Lower leg skin (tissue), 3 donors: Measurements from ENCODE around the gene DYNLT3.

Experiments
- POLR2A ChIP-seq, 2 donors: fragments of 450-650 bp; IDR thresholded peaks; one replicate each; pipeline ENCODE4 v1.6.1; 2016 to 2017; ENCODE audit warnings: antibody characterized with exemption in 2 of 2, mild to moderate bottlenecking in 1 of 2, moderate library complexity in 1 of 2
- TF ChIP-seq, protein P1 (sequence below), 3 donors: fragments of 450-650 bp; IDR thresholded peaks; one replicate each; pipeline ENCODE4 v1.5.1; 2016; ENCODE audit warnings: antibody characterized with exemption in 3 of 3, mild to moderate bottlenecking in 3 of 3, moderate library complexity in 2 of 3

GRCh38 chrX:37862851-37863250 lies 15.5 kb upstream of the DYNLT3 start:
- TF ChIP-seq POLR2A (IDR thresholded peaks at IDR 0.05) = no peak
- TF ChIP-seq, protein P1, sequence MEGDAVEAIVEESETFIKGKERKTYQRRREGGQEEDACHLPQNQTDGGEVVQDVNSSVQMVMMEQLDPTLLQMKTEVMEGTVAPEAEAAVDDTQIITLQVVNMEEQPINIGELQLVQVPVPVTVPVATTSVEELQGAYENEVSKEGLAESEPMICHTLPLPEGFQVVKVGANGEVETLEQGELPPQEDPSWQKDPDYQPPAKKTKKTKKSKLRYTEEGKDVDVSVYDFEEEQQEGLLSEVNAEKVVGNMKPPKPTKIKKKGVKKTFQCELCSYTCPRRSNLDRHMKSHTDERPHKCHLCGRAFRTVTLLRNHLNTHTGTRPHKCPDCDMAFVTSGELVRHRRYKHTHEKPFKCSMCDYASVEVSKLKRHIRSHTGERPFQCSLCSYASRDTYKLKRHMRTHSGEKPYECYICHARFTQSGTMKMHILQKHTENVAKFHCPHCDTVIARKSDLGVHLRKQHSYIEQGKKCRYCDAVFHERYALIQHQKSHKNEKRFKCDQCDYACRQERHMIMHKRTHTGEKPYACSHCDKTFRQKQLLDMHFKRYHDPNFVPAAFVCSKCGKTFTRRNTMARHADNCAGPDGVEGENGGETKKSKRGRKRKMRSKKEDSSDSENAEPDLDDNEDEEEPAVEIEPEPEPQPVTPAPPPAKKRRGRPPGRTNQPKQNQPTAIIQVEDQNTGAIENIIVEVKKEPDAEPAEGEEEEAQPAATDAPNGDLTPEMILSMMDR (IDR thresholded peaks at IDR 0.05) = no peak
